GM23248 (cell line): ENCODE data around the gene OR51F1. TPM values are rescaled to one million over a fixed set of nuclear protein-coding genes. Genes with fewer than 3 reads are reported as not detected.

Experiments used
- DNase-seq: peaks from one replicate; pipeline ENCODE4 v3.0.0-alpha.2; 2015
- H2AFZ ChIP-seq: fragments of 200-600 bp; sonication (generic); 2 replicates; pipeline ENCODE4 v1.6.1; 2016; ENCODE audit warnings: antibody characterized with exemption
- H3F3A ChIP-seq: fragments of 200-600 bp; sonication (generic); 2 replicates; pipeline ENCODE4 v1.6.1; 2016; ENCODE audit warnings: mild to moderate bottlenecking, antibody characterized with exemption, mixed run types; ENCODE audit not compliant: insufficient read depth
- H3K27ac ChIP-seq: fragments of 200-600 bp; sonication (generic); 2 replicates; pipeline ENCODE4 v1.5.1; 2016; ENCODE audit warnings: mild to moderate bottlenecking
- H3K27me3 ChIP-seq: fragments of 200-600 bp; sonication (generic); replicated peaks from 2 replicates; pipeline ENCODE4 v1.6.1; 2016; ENCODE audit warnings: mild to moderate bottlenecking; ENCODE audit not compliant: insufficient read depth
- H3K36me3 ChIP-seq: fragments of 200-600 bp; sonication (generic); 2 replicates; pipeline ENCODE4 v1.6.1; 2016; ENCODE audit warnings: low read depth, mild to moderate bottlenecking
- H3K4me1 ChIP-seq: fragments of 200-600 bp; sonication (generic); 2 replicates; pipeline ENCODE4 v1.6.1; 2016; ENCODE audit warnings: mild to moderate bottlenecking; ENCODE audit not compliant: insufficient read depth
- H3K4me2 ChIP-seq: fragments of 200-600 bp; sonication (generic); one replicate; pipeline ENCODE4 v1.6.1; 2016; ENCODE audit warnings: mild to moderate bottlenecking; ENCODE audit not compliant: unreplicated experiment
- H3K4me3 ChIP-seq: fragments of 200-600 bp; sonication (generic); 2 replicates; pipeline ENCODE4 v1.5.1; 2016; ENCODE audit warnings: mild to moderate bottlenecking
- H3K79me2 ChIP-seq: fragments of 200-600 bp; sonication (generic); 2 replicates; pipeline ENCODE4 v1.6.1; 2016; ENCODE audit warnings: mild to moderate bottlenecking; ENCODE audit not compliant: insufficient read depth
- H3K9ac ChIP-seq: fragments of 200-600 bp; sonication (generic); 2 replicates; pipeline ENCODE4 v1.6.1; 2016; ENCODE audit warnings: mild to moderate bottlenecking
- H3K9me2 ChIP-seq: fragments of 200-600 bp; sonication (generic); 2 replicates; pipeline ENCODE4 v1.6.1; 2016; ENCODE audit warnings: mixed run types, mild to moderate bottlenecking, moderate library complexity; ENCODE audit not compliant: insufficient read depth
- H3K9me3 ChIP-seq: fragments of 200-600 bp; sonication (generic); one replicate; pipeline ENCODE4 v1.6.1; 2017; ENCODE audit warnings: low read depth
- H4K20me1 ChIP-seq: fragments of 200-600 bp; sonication (generic); 2 replicates; pipeline ENCODE4 v1.6.0; 2016; ENCODE audit not compliant: insufficient read depth
- EZH2 ChIP-seq: fragments of 200-600 bp; sonication (generic); IDR thresholded peaks from 2 replicates; pipeline ENCODE4 v1.6.1; 2018; ENCODE audit warnings: antibody characterized with exemption, mild to moderate bottlenecking; ENCODE audit not compliant: insufficient read depth, poor library complexity, severe bottlenecking
- EZH2phosphoT487 ChIP-seq: fragments of 200-600 bp; sonication (generic); IDR thresholded peaks from 2 replicates; pipeline ENCODE4 v1.6.1; 2018; ENCODE audit warnings: antibody characterized with exemption, moderate library complexity, mild to moderate bottlenecking, low read depth; ENCODE audit not compliant: insufficient read depth
- WGBS, 2 experiments: methylation state at CpG; one replicate each; pipeline ENCODE4 v1.1.6; 2015 to 2017; ENCODE audit warnings: low lambda C conversion rate in 2 of 2, low coverage in 1 of 2; ENCODE audit errors: missing lambda C conversion rate in 2 of 2; 5-methylcytosine and 5-hydroxymethylcytosine counted together
- in situ Hi-C: fragments of 300-500 bp; cut with MboI; formaldehyde crosslinking; loops from 2 replicates; pipeline ENCODE4 v1.15.0; 2020
- polyA plus RNA-seq: library from polyadenylated mRNA; unstranded; fragments of >200 nt; fragmentation: Nextera tagmentation; extraction: Ambion mirVana; gene quantifications from 2 replicates; pipeline ENCODE4 v1.2.1, GENCODE V29; 2016
- total RNA-seq: library from RNA; depleted of rRNA; stranded (reverse); fragments of >200 nt; shearing (Covaris generic); gene quantifications from 2 replicates; pipeline ENCODE4 v1.2.3, GENCODE V29; 2014

The OR51F1 gene
- total and polyA plus RNA-seq, 2 experiments from 2014 or later = not detected

- Histone ChIP-seq H3K4me1 (no peaks in the 10 kb centered on the region), H3K4me3 (no peak overlapping the region), H3K9me2 (no peaks in the 10 kb centered on the region), H3K9me3 (no peaks in the 10 kb centered on the region), H3K9ac (no peak overlapping the region), H3F3A (no peaks in the 10 kb centered on the region), H3K79me2 (no peaks in the 10 kb centered on the region), H4K20me1 (no peaks in the 10 kb centered on the region), H3K36me3 (no peaks in the 10 kb centered on the region), H3K27me3 (no peaks in the 10 kb centered on the region), H3K4me2 (no peak overlapping the region), H3K27ac (no peak overlapping the region), H2AFZ (no peak overlapping the region)
- no peak for DNase-seq
- TF ChIP-seq EZH2phosphoT487 (no peak), EZH2 (no peak)
- WGBS, 2 experiments = 7 to 9% methylated on average over 6 of the region's 6 CpGs
- in situ Hi-C loops = no loop called here
Observed at GRCh38 chr11:4798427-4799183, 28.9 kb upstream of the OR51F1 start.

DNA sequence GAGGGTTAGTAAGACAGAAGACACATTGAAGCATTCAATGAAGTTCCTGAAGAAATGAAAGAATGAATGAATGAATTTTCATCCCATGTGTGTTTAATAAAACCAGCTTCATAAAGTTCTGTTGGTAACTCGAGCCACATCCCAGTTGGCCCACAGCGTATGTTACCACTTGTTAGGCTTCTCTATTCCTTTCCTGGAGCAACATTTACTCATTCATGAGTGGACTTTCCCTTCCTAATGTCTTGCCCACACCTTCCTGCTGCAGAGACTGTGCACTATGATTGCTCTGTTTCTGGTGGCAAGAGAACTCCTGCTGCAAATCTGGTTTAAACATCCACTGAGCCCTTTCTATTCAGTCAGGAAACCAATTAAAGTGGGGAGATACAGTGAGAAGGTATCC, 27.5 kb upstream of the OR51F1 start:
- Histone ChIP-seq H3K4me2 (no peak overlapping the region), H3K4me1 (no peaks in the 10 kb centered on the region), H3K27me3 (no peaks in the 10 kb centered on the region), H3K9ac (no peak overlapping the region), H3K9me3 (no peaks in the 10 kb centered on the region), H3K9me2 (no peaks in the 10 kb centered on the region), H3F3A (no peaks in the 10 kb centered on the region), H2AFZ (no peak overlapping the region), H3K79me2 (no peaks in the 10 kb centered on the region), H3K36me3 (no peaks in the 10 kb centered on the region), H3K4me3 (no peak overlapping the region), H4K20me1 (no peaks in the 10 kb centered on the region), H3K27ac (no peak overlapping the region)
- DNase-seq = no peak
- TF ChIP-seq EZH2 (no peak), EZH2phosphoT487 (no peak)
- WGBS, 2 experiments = 0 to 4% methylated on average over 2 of the region's 2 CpGs
- in situ Hi-C loops = no loop called here

- no peak for DNase-seq
- in situ Hi-C loops = no loop called here
- H2AFZ ChIP-seq = no peak overlapping the region
- H3K9ac ChIP-seq = no peak overlapping the region
- H3K79me2 ChIP-seq = no peaks in the 10 kb centered on the region
- H4K20me1 ChIP-seq = no peaks in the 10 kb centered on the region
- no peaks in the 10 kb centered on the region for H3K9me3 ChIP-seq
- no peak for TF ChIP-seq EZH2phosphoT487
- TF ChIP-seq EZH2 = no peak
- no peak overlapping the region for H3K27ac ChIP-seq
- H3K4me2 ChIP-seq = no peak overlapping the region
- H3K4me1 ChIP-seq = no peaks in the 10 kb centered on the region
- H3K4me3 ChIP-seq = no peak overlapping the region
- H3K36me3 ChIP-seq = no peaks in the 10 kb centered on the region
- no peaks in the 10 kb centered on the region for H3K9me2 ChIP-seq
- no peaks in the 10 kb centered on the region for H3K27me3 ChIP-seq
- WGBS, 2 experiments = 4 to 7% methylated on average over 1 of the region's 1 CpG
- no peaks in the 10 kb centered on the region for H3F3A ChIP-seq
Observed at GRCh38 chr11:4782454-4782853, 12.7 kb upstream of the OR51F1 start.

DNA sequence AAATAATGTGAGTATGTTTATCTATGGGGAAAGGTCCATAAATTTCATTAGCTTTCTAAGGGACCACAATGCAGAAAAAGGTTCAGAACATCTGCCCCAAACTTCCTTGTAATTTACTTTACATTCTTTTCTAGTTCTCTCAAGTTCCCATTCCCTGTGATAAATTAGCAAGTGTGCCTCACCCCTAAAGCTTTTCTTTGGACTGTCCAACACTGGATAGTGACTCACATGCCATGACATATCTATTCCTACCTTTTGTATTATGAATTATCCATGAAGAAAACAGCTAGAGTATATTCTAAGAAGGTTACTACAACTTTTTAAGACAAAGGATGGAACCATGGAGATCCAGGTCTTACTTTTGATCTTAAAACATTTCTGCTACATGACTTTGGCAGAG, 1.6 kb downstream of the OR51F1 start:
- Histone ChIP-seq H2AFZ (no peak overlapping the region), H3K9ac (no peak overlapping the region), H3K4me2 (no peak overlapping the region), H3K4me3 (no peak overlapping the region), H3K9me2 (no peaks in the 10 kb centered on the region), H3K27ac (no peak overlapping the region), H3K27me3 (no peaks in the 10 kb centered on the region), H3K4me1 (no peaks in the 10 kb centered on the region), H3K36me3 (no peaks in the 10 kb centered on the region), H3K79me2 (no peaks in the 10 kb centered on the region), H4K20me1 (no peaks in the 10 kb centered on the region), H3F3A (no peaks in the 10 kb centered on the region), H3K9me3 (no peaks in the 10 kb centered on the region)
- in situ Hi-C loops = no loop called here
- no peak for TF ChIP-seq EZH2phosphoT487
- TF ChIP-seq EZH2 = no peak
- no peak for DNase-seq
